OCI-LY7 (cell line): ENCODE measurements around the gene DCST2.

Source experiments
- CTCF ChIP-seq: fragments of 200-600 bp; sonication (generic); conservative IDR thresholded peaks from 2 replicates; pipeline ENCODE4 v1.5.1; 2014; ENCODE audit warnings: mild to moderate bottlenecking, antibody characterized with exemption, low read length, moderate library complexity, mixed read lengths
- EZH2phosphoT487 ChIP-seq: fragments of 200-600 bp; sonication (generic); IDR thresholded peaks from 2 replicates; pipeline ENCODE4 v1.6.1; 2018; ENCODE audit warnings: low read depth, borderline replicate concordance, mild to moderate bottlenecking, mixed run types, antibody characterized with exemption, low read length, moderate library complexity, mixed read lengths

GRCh38 chr1:155037851-155038441 lies 4.4 kb upstream of the DCST2 start:
- TF ChIP-seq CTCF = no peak
- TF ChIP-seq EZH2phosphoT487 = no peak
